Gastrocnemius medialis (tissue), 4 donors: ENCODE results near the gene DNAH3.

Experiments
- POLR2A ChIP-seq, 2 donors: fragments of 450-650 bp; IDR thresholded peaks; one replicate each; pipeline ENCODE4 v1.6.1; 2017; ENCODE audit warnings: antibody characterized with exemption in 2 of 2, mild to moderate bottlenecking in 2 of 2, moderate library complexity in 2 of 2
- TF ChIP-seq, protein P1 (sequence below), 5 experiments: fragments of 450-650 bp in 3 of 5; fragments of 200-600 bp in 2 of 5; sonication (generic) in 2 of 5; IDR thresholded peaks in 4 of 5; conservative IDR thresholded peaks in 1 of 5; 1 replicate in 4 of 5; 2 replicates in 1 of 5; pipeline ENCODE4 v1.5.1; 2016 to 2019; ENCODE audit warnings: antibody characterized with exemption in 5 of 5, mild to moderate bottlenecking in 3 of 5, moderate library complexity in 3 of 5

DNA sequence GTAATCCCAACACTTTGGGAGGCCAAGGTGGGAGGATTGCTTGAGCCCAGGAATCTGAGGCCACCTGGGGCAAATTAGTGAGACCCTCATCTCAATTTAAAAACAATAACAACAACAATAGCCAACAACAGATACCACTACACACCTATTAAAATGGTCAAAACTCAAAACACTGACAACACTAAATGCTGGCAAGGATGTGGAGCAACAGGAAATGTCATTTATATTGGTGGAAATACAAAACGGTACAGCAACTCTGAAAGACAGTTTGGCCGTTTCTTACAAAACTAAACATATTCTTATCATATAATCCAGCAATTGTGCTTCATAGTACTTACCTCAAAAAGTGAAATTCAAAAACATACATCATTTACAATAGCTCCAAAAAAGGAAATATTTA lies 57.7 kb downstream of the DNAH3 start:
- TF ChIP-seq, protein P1, sequence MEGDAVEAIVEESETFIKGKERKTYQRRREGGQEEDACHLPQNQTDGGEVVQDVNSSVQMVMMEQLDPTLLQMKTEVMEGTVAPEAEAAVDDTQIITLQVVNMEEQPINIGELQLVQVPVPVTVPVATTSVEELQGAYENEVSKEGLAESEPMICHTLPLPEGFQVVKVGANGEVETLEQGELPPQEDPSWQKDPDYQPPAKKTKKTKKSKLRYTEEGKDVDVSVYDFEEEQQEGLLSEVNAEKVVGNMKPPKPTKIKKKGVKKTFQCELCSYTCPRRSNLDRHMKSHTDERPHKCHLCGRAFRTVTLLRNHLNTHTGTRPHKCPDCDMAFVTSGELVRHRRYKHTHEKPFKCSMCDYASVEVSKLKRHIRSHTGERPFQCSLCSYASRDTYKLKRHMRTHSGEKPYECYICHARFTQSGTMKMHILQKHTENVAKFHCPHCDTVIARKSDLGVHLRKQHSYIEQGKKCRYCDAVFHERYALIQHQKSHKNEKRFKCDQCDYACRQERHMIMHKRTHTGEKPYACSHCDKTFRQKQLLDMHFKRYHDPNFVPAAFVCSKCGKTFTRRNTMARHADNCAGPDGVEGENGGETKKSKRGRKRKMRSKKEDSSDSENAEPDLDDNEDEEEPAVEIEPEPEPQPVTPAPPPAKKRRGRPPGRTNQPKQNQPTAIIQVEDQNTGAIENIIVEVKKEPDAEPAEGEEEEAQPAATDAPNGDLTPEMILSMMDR (IDR thresholded peaks at IDR 0.05 in 4 of 5, conservative IDR thresholded peaks at IDR 0.05 in 1 of 5), result no peak
- no peak for TF ChIP-seq POLR2A (IDR thresholded peaks at IDR 0.05)
